ENCODE data around the gene MEPE. TPM values are rescaled to one million over a fixed set of nuclear protein-coding genes. Genes with fewer than 3 reads are reported as not detected.
A peak's percentile ranks its signal among the peaks of the same experiment; 100 is the strongest.

Gene MEPE
- total and polyA plus RNA-seq, 4 donors = 0.02 TPM; not detected in 3

GRCh38 chr4:87804871-87805270 lies 27.9 kb upstream of the MEPE start:
- 57 to 82% methylated on average over 2 of the region's 2 CpGs for WGBS, 2 donors
- H3K27me3 ChIP-seq (ENCODE audit: control insufficient read depth in 3 of 3, insufficient read depth in 3 of 3, low read length in 2 of 3) = no peaks in the 10 kb centered on the region
- TF ChIP-seq CTCF (IDR thresholded peaks at IDR 0.05; ENCODE audit: control extremely low read depth, extremely low read depth) = no peak
- no peak overlapping the region for H3K9ac ChIP-seq (ENCODE audit: insufficient read depth in 1 of 2, low read length in 2 of 2)
- ATAC-seq (ENCODE audit: insufficient read depth, low FRiP score) (no peak), DNase-seq (no peak)
- H3K4me3 ChIP-seq = no peak overlapping the region
- H3K36me3 ChIP-seq (ENCODE audit: control insufficient read depth in 4 of 4, insufficient read depth in 4 of 4, low read length in 4 of 4) = no peaks in the 10 kb centered on the region
- no peak overlapping the region for H3K27ac ChIP-seq (ENCODE audit: low read depth in 1 of 2, low read length in 1 of 2)
- H3K9me3 ChIP-seq (ENCODE audit: control insufficient read depth in 4 of 4, insufficient read depth in 3 of 4, low read length in 3 of 4) = no peaks in the 10 kb centered on the region
- peaks cover 0 to 4% (median 0%) of the 10 kb centered on the region in 5 donors for H3K4me1 ChIP-seq (ENCODE audit: control insufficient read depth in 5 of 5, insufficient read depth in 5 of 5, low read length in 5 of 5)

DNA sequence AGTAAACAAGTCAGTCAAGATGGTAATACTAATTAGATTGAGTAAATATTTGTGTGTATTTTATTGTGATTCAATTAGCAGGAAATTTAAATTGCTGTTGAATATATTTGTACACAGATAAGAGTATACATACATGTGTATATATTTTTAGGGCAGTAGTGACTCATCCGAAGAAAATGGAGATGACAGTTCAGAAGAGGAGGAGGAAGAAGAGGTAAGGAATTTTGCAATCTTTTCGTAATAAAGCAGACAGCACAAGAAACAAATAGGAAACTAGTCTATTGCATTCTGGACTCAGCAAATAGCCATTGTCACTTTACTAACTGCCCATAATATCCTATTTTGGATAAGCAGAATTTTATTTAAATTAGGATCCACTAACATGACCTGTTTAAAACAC lies 26.8 kb upstream of the MEPE start:
- 22 to 51% methylated on average over 2 of the region's 2 CpGs for WGBS, 2 donors
- no peak for TF ChIP-seq CTCF (IDR thresholded peaks at IDR 0.05; ENCODE audit: control extremely low read depth, extremely low read depth)
- no peak overlapping the region for H3K27ac ChIP-seq (ENCODE audit: low read depth in 1 of 2, low read length in 1 of 2)
- no peak overlapping the region for H3K9ac ChIP-seq (ENCODE audit: insufficient read depth in 1 of 2, low read length in 2 of 2)
- no peaks in the 10 kb centered on the region for H3K27me3 ChIP-seq (ENCODE audit: control insufficient read depth in 3 of 3, insufficient read depth in 3 of 3, low read length in 2 of 3)
- no peak for DNase-seq
- ATAC-seq (ENCODE audit: insufficient read depth, low FRiP score) = no peak
- H3K4me1 ChIP-seq (ENCODE audit: control insufficient read depth in 5 of 5, insufficient read depth in 5 of 5, low read length in 5 of 5) = peaks cover 0 to 4% (median 0%) of the 10 kb centered on the region in 5 donors
- H3K4me3 ChIP-seq = no peak overlapping the region
- H3K36me3 ChIP-seq (ENCODE audit: control insufficient read depth in 4 of 4, insufficient read depth in 4 of 4, low read length in 4 of 4) = no peaks in the 10 kb centered on the region
- no peaks in the 10 kb centered on the region for H3K9me3 ChIP-seq (ENCODE audit: control insufficient read depth in 4 of 4, insufficient read depth in 3 of 4, low read length in 3 of 4)

GRCh38 chr4:87806520-87806919 lies 26.2 kb upstream of the MEPE start:
- H3K4me3 ChIP-seq = no peak overlapping the region
- no peak overlapping the region for H3K27ac ChIP-seq (ENCODE audit: low read depth in 1 of 2, low read length in 1 of 2)
- H3K36me3 ChIP-seq (ENCODE audit: control insufficient read depth in 4 of 4, insufficient read depth in 4 of 4, low read length in 4 of 4) = no peaks in the 10 kb centered on the region
- 89 to 92% methylated on average over 3 of the region's 3 CpGs for WGBS, 2 donors
- no peak for DNase-seq
- no peak for ATAC-seq (ENCODE audit: insufficient read depth, low FRiP score)
- no peaks in the 10 kb centered on the region for H3K9me3 ChIP-seq (ENCODE audit: control insufficient read depth in 4 of 4, insufficient read depth in 3 of 4, low read length in 3 of 4)
- H3K4me1 ChIP-seq (ENCODE audit: control insufficient read depth in 5 of 5, insufficient read depth in 5 of 5, low read length in 5 of 5) = peaks cover 0 to 4% (median 0%) of the 10 kb centered on the region in 5 donors
- no peak overlapping the region for H3K9ac ChIP-seq (ENCODE audit: insufficient read depth in 1 of 2, low read length in 2 of 2)
- no peaks in the 10 kb centered on the region for H3K27me3 ChIP-seq (ENCODE audit: control insufficient read depth in 3 of 3, insufficient read depth in 3 of 3, low read length in 2 of 3)
- no peak for TF ChIP-seq CTCF (IDR thresholded peaks at IDR 0.05; ENCODE audit: control extremely low read depth, extremely low read depth)

DNA sequence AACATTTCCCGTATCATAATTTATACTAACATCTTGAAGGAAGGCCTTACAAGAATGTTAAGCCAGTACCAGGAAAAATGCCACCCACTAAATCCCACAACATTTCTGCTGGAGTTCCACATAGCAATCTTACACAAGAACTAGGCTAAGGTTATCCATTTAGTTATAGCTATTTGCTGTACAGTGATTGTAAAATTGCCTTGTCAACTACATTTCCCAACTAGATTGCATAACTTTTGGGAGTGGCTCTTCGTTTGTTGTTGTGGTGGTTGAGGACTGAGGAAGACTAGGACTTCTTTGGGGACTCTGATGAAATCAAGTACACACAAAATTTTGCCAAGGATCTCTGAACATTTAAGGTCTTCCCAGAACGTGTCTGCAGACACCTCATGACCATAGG lies 25.4 kb upstream of the MEPE start:
- H3K27ac ChIP-seq (ENCODE audit: low read depth in 1 of 2, low read length in 1 of 2) = no peak overlapping the region
- no peak overlapping the region for H3K9ac ChIP-seq (ENCODE audit: insufficient read depth in 1 of 2, low read length in 2 of 2)
- no peak for DNase-seq
- no peaks in the 10 kb centered on the region for H3K36me3 ChIP-seq (ENCODE audit: control insufficient read depth in 4 of 4, insufficient read depth in 4 of 4, low read length in 4 of 4)
- no peak for TF ChIP-seq CTCF (IDR thresholded peaks at IDR 0.05; ENCODE audit: control extremely low read depth, extremely low read depth)
- H3K4me1 ChIP-seq (ENCODE audit: control insufficient read depth in 5 of 5, insufficient read depth in 5 of 5, low read length in 5 of 5) = peaks cover 0 to 4% (median 0%) of the 10 kb centered on the region in 5 donors
- WGBS, 2 donors = 43 to 48% methylated on average over 3 of the region's 3 CpGs
- no peak overlapping the region for H3K4me3 ChIP-seq
- peak; percentile 41 for ATAC-seq (ENCODE audit: insufficient read depth, low FRiP score)
- no peaks in the 10 kb centered on the region for H3K9me3 ChIP-seq (ENCODE audit: control insufficient read depth in 4 of 4, insufficient read depth in 3 of 4, low read length in 3 of 4)
- no peaks in the 10 kb centered on the region for H3K27me3 ChIP-seq (ENCODE audit: control insufficient read depth in 3 of 3, insufficient read depth in 3 of 3, low read length in 2 of 3)

All from lung (tissue), 12 donors.